GM13977 (cell line): Measurements from ENCODE around the gene RAC2.
"Not testable (repeated sequence)": the region's sequence is repeated elsewhere in the genome, so short reads cannot be mapped to it uniquely, and the experiment has no call there.

Experiments
- DNase-seq: peaks from one replicate; pipeline ENCODE4 v3.0.0; 2012; ENCODE audit warnings: low spot score
- in situ Hi-C: fragments of 300-500 bp; cut with MboI; formaldehyde crosslinking; loops from one replicate; pipeline ENCODE4 v1.12.0; 2022; ENCODE audit warnings: low sequenced_read_pairs, low pct_unique_long_range_greater_than_20kb, mixed read lengths, inconsistent platforms; ENCODE audit not compliant: unreplicated experiment
- TF ChIP-seq, protein P1 (sequence below): IDR thresholded peaks from 2 replicates; pipeline ENCODE4 v1.5.1; 2012; ENCODE audit warnings: mild to moderate bottlenecking, control low read depth; ENCODE audit not compliant: insufficient read depth; ENCODE audit errors: extremely low read depth, missing control alignments

The RAC2 gene

GRCh38 chr22:37235897-37236607 is 8.0 kb downstream of the RAC2 start:
- TF ChIP-seq, protein P1, sequence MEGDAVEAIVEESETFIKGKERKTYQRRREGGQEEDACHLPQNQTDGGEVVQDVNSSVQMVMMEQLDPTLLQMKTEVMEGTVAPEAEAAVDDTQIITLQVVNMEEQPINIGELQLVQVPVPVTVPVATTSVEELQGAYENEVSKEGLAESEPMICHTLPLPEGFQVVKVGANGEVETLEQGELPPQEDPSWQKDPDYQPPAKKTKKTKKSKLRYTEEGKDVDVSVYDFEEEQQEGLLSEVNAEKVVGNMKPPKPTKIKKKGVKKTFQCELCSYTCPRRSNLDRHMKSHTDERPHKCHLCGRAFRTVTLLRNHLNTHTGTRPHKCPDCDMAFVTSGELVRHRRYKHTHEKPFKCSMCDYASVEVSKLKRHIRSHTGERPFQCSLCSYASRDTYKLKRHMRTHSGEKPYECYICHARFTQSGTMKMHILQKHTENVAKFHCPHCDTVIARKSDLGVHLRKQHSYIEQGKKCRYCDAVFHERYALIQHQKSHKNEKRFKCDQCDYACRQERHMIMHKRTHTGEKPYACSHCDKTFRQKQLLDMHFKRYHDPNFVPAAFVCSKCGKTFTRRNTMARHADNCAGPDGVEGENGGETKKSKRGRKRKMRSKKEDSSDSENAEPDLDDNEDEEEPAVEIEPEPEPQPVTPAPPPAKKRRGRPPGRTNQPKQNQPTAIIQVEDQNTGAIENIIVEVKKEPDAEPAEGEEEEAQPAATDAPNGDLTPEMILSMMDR: no peak
- in situ Hi-C loops: no loop called here
- no peak for DNase-seq

DNA sequence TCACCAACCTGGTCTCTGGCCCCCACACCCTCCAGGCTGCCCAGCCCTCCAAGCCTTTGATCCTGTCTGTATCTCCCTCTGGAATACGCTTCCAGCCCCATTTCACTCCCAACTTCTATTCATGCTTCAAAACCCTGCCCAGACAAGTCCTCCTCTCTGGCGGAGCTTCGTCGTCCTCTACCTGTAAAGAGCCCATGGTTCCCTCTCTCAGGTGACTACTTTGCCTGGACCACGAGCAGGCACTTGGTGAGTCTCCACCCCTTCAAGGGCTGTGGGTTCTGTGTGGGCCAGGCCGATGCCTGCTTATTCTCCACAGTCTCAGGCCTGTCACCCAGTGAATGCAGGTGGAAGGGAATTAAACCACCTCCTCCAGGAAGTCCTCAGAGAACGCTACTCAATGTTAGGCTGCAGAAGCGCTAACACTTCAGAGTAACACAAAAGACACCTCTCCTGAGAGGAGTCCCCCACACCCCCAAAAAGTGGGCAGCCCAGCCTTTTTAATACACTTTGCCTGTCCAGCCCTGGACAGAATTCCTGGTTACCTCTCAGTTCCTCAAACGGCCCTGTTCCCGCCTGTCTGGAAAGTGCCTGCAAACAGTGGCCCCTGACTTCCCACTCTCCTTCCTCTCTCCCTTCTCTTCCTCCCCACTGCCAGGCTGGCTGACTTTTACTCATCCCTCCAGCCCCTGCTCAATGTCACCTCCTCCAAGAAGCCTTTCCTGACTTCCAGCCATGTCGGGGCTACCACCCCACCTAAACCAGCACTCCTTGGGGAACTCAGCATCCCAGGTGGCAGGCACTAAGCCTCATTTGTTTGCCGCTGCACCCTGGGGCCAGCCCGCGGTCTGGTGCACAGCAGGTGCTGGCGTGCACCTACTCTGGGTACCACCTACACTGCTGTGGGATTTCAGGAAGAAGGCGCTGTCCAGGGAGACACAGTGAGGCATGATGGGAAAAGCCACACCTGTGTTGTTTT is 9.0 kb downstream of the RAC2 start:
- TF ChIP-seq, protein P1: no peak
- in situ Hi-C loops: no loop called here
- no peak for DNase-seq

DNA sequence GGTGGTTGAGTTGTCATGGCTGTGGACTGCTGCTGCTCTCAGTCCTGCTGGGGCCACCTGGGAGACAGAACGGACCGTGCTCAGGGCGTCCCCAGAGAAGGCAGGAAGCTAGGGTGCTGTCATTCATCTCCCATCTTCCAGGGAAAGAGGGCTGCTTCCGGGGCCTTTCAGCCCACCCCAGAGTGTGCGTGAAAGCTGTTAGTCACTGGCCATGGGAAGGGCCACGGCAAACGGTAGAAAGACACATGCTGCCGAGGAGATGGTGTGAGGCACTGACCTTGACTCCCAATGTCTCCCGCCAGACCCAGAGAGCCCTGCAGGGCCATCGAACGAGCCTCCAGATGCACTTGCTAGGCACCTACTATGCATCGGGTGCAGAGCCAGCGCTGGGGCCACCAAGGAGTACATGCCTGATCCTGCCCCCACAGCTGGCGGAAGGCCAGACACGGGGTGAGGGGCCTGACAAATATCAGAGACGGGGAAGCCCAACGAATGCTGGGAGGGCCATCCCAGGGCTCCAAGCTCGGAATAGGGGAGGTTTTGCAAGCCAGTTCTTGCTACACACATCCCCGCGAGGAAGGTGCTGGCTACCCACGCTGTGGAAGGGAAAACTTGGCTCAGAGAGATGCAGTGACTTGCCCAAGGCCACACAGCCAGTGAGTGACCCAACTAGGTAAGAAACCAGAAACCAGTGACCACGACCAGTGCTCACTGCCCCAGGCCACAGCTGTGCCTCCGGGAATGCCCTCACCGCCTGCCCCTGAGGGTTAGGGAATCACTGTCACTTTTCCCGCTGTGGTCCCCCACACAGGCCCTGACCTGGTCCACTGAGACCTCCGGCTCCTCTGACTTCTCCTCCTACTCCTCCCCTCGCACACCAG is 10.1 kb downstream of the RAC2 start:
- DNase-seq: no peak
- TF ChIP-seq, protein P1: no peak
- in situ Hi-C loops: no loop called here

GRCh38 chr22:37233371-37233750 is 10.7 kb downstream of the RAC2 start:
- DNase-seq, in situ Hi-C loops: not testable (repeated sequence)

GRCh38 chr22:37232140-37232998 is 11.7 kb downstream of the RAC2 start:
- no peak for DNase-seq
- in situ Hi-C loops: no loop called here
- TF ChIP-seq, protein P1: no peak

DNA sequence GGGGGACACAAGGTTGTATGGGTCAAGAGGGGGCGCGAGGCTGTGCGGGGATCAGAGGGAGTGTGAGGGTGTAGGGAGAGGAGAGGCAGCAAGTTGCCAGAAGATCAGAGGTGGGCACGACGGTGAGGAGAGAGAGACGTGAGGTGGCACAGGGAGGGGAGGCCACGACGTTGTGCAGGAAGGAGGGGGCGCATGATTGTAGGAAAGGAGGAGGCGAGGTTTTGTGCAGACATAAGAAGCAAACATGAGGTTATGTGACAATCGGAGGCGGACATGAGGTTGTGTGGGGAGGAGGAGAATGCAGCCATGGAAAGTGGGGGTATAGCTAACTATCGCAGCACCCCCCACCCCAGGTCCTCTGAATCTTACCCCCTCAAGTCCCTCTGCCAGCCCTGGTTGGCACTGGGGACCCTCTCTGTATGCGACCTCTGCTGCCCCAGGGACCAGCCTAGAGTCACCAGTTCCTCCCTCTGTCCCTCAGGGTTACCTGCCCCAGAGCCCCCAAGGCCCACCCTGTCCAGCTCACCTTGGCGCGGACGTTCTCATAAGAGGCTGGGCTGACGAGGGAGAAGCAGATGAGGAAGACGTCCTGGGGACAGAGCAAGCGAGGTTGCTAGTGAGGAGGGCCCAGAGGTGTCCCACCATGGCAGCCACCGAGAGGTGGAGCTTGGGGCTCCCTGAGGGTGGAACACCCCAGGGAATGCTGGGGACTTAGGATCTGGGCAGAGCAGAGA is 12.5 kb downstream of the RAC2 start:
- DNase-seq: no peak
- in situ Hi-C loops: no loop called here
- TF ChIP-seq, protein P1: no peak
